SK-N-MC (cell line): Measurements from ENCODE around the gene TTL.
"Not testable (repeated sequence)": the region's sequence is repeated elsewhere in the genome, so short reads cannot be mapped to it uniquely, and the experiment has no call there.

Source experiments
- EZH2 ChIP-seq: fragments of 200-600 bp; sonication (generic); IDR thresholded peaks from one replicate; pipeline ENCODE4 v1.6.1; 2017; ENCODE audit warnings: antibody characterized with exemption
- FOXP2 ChIP-seq: optimal IDR thresholded peaks from 2 replicates; pipeline ENCODE3; 2011; ENCODE audit warnings: mild to moderate bottlenecking, moderate library complexity; ENCODE audit not compliant: insufficient read depth; ENCODE audit errors: extremely low read length, control extremely low read depth
- POLR2AphosphoS5 ChIP-seq: IDR thresholded peaks from 2 replicates; pipeline ENCODE4 v1.6.1; 2012; ENCODE audit warnings: mild to moderate bottlenecking, low read depth, low read length, borderline replicate concordance

DNA sequence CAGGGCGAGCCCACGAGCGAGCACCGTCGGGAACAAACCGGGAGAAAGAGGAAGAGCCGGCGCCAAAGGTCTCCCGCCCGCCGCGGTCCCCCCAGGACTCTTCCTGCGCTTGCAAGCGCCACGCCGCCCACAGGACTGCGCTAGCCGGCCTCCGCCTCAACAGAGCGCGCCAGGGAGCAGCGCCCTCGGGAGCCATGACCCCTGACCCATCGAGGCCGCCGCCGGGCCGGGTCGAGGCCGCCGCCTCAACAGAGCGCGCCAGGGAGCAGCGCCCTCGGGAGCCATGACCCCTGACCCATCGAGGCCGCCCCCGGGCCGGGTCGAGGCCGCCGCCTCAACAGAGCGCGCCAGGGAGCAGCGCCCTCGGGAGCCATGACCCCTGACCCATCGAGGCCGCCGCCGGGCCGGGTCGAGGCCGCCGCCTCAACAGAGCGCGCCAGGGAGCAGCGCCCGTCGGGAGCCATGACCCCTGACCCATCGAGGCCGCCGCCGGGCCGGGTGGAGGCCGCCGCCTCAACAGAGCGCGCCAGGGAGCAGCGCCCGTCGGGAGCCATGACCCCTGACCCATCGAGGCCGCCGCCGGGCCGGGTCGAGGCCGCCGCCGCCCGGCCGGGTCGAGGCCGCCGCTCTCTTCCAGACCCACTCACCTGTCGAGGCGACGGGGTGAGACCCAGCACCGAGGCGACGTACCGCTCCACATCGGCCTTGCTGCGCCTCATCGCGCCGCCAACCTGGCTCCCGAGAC is 49.0 kb upstream of the TTL start:
- not testable (repeated sequence) for TF ChIP-seq EZH2, POLR2AphosphoS5, FOXP2
